Tibial nerve (tissue), 4 donors: ENCODE measurements around the gene MBOAT2. TPM values are rescaled to one million over a fixed set of nuclear protein-coding genes. Genes with fewer than 3 reads are reported as not detected.

ENCODE experiments used
- DNase-seq, 2 donors: peaks; one replicate each; pipeline ENCODE4 v3.0.0-alpha.2; 2019; ENCODE audit warnings: low spot score in 2 of 2
- H3K27ac ChIP-seq, 4 donors: fragments of 200-600 bp; sonication (generic) in 3 of 4; one replicate each; pipeline ENCODE4 v1.5.1; 2017 to 2019; ENCODE audit warnings: mild to moderate bottlenecking in 1 of 4
- H3K27me3 ChIP-seq, 2 donors: fragments of 200-600 bp; sonication (generic) in 1 of 2; one replicate each; pipeline versions ENCODE4 v1.5.1 to v1.6.0; 2017 to 2019
- H3K36me3 ChIP-seq, 3 donors: fragments of 200-600 bp; sonication (generic); one replicate each; pipeline ENCODE4 v1.5.1; 2018 to 2019
- H3K4me1 ChIP-seq, 4 donors: fragments of 200-600 bp; sonication (generic) in 3 of 4; one replicate each; pipeline ENCODE4 v1.5.1; 2017 to 2019
- H3K4me3 ChIP-seq, 4 donors: fragments of 200-600 bp; sonication (generic) in 3 of 4; one replicate each; pipeline ENCODE4 v1.5.1; 2017 to 2019; ENCODE audit warnings: mild to moderate bottlenecking in 1 of 4, moderate library complexity in 1 of 4
- H3K9me3 ChIP-seq, 4 donors: fragments of 200-600 bp; sonication (generic) in 3 of 4; one replicate each; pipeline ENCODE4 v1.5.1; 2017 to 2019
- EP300 ChIP-seq, 2 donors: sonication (generic); formaldehyde crosslinking; IDR thresholded peaks; one replicate each; pipeline ENCODE4 v1.6.1; 2017; ENCODE audit warnings: antibody characterized with exemption in 2 of 2, mild to moderate bottlenecking in 1 of 2
- POLR2A ChIP-seq, 2 donors: fragments of 450-650 bp; IDR thresholded peaks; one replicate each; pipeline ENCODE4 v1.6.1; 2017; ENCODE audit warnings: antibody characterized with exemption in 2 of 2, mild to moderate bottlenecking in 2 of 2, moderate library complexity in 2 of 2
- WGBS, 2 donors: methylation state at CpG; one replicate each; pipeline ENCODE4 v1.1.5; 2018; 5-methylcytosine and 5-hydroxymethylcytosine counted together
- total RNA-seq, 4 donors: library from RNA; depleted of rRNA; stranded (reverse); fragments of >200 nt; gene quantifications; one replicate each; pipeline ENCODE4 v1.1.0, GENCODE V29; 2016
- TF ChIP-seq, protein P1 (sequence below), 5 experiments: fragments of 200-600 bp in 3 of 5; fragments of 450-650 bp in 2 of 5; sonication (generic) in 3 of 5; IDR thresholded peaks; one replicate each; pipeline ENCODE4 v1.5.1; 2016 to 2019; ENCODE audit warnings: antibody characterized with exemption in 5 of 5, mild to moderate bottlenecking in 3 of 5, moderate library complexity in 2 of 5

The MBOAT2 gene
- total RNA-seq, 4 donors from 2014 or later, result 23.7 to 56.2 (median 45.5) TPM

DNA sequence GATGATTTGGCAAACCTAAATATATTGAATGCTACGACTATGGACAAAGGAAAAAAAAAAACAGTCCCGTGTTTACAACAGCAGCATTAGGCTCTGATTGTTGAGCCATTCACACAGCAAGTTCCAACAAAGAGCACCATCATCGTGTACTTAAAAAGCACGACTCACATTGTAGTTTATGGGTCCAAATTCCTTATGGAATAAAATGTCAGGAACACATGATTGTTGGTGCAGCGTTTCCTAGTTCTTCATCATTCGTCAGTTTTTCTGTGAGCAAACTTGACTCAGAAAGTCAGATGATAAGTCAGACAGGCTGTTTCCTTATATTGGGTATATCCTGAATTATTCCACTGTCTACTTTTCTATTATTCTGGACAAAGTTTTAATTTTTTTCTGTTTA lies 156.1 kb downstream of the MBOAT2 start:
- TF ChIP-seq POLR2A (IDR thresholded peaks at IDR 0.05) (no peak), EP300 (IDR thresholded peaks at IDR 0.05) (no peak)
- TF ChIP-seq, protein P1, sequence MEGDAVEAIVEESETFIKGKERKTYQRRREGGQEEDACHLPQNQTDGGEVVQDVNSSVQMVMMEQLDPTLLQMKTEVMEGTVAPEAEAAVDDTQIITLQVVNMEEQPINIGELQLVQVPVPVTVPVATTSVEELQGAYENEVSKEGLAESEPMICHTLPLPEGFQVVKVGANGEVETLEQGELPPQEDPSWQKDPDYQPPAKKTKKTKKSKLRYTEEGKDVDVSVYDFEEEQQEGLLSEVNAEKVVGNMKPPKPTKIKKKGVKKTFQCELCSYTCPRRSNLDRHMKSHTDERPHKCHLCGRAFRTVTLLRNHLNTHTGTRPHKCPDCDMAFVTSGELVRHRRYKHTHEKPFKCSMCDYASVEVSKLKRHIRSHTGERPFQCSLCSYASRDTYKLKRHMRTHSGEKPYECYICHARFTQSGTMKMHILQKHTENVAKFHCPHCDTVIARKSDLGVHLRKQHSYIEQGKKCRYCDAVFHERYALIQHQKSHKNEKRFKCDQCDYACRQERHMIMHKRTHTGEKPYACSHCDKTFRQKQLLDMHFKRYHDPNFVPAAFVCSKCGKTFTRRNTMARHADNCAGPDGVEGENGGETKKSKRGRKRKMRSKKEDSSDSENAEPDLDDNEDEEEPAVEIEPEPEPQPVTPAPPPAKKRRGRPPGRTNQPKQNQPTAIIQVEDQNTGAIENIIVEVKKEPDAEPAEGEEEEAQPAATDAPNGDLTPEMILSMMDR (IDR thresholded peaks at IDR 0.05), result no peak
- Histone ChIP-seq H3K4me1 (no peaks in the 10 kb centered on the region), H3K27ac (no peak overlapping the region), H3K9me3 (no peaks in the 10 kb centered on the region), H3K4me3 (no peak overlapping the region), H3K27me3 (no peaks in the 10 kb centered on the region), H3K36me3 (peaks cover 0 to 6% (median 0%) of the 10 kb centered on the region in 3 donors)
- no peak for DNase-seq
- WGBS, 2 donors, result 70 to 74% methylated on average over 6 of the region's 6 CpGs

DNA sequence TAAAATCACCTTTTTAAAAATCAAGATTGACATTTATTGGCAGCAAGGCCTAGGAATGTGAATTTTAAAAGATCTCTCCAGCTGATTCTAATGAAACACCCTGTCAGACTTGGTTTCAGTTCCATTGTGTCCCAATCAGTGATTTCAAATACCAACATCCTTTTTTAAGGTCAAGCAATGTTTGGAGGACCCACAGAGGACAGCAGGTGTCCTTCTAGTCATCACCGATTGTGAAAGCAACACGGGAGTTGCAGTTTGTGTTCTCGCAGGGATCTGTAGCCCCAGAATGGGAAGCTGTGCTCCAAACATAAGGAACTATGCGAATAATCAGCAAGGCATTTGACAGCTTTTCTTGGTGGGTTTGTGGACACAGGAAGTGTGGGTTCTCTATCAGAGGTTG lies 161.6 kb downstream of the MBOAT2 start:
- TF ChIP-seq POLR2A (IDR thresholded peaks at IDR 0.05), result no peak
- TF ChIP-seq, protein P1 (IDR thresholded peaks at IDR 0.05), result no peak
- no peak for TF ChIP-seq EP300 (IDR thresholded peaks at IDR 0.05)
- WGBS, 2 donors, result 83 to 88% methylated on average over 4 of the region's 4 CpGs
- Histone ChIP-seq H3K4me1 (peaks cover 0 to 5% (median 2%) of the 10 kb centered on the region in 4 donors), H3K9me3 (no peaks in the 10 kb centered on the region), H3K36me3 (no peaks in the 10 kb centered on the region), H3K4me3 (no peak overlapping the region), H3K27ac (no peak overlapping the region), H3K27me3 (no peaks in the 10 kb centered on the region)
- DNase-seq, result no peak

DNA sequence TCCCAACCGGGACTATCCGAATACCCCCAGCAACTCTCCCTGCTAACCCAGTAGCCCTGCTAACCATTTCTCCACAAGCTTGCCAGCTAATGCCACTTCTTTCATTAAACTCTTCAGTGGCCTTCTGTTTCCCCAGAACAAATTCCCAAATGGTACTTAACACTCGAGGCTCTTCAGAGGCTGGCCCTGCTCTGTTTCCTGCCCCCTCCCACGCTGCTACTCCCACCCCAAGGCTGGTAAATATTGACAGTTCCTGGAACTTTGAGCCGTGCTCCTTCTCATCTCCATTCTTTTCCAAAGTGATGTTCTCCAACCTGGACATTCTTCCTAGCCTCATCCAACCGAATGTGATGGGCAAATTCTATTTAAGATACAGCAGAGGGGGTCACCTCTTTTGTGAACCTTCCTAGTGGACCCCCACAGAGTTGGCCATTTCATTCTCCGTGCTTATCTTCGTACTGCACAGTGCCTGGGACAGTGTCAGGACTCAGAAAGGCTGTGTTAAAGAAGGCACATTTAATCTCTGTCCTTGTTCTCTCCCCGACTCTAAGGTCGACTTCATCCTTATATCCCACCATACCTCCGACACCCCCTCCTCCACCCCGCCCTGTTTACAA lies 162.9 kb downstream of the MBOAT2 start:
- Histone ChIP-seq H3K4me1 (peaks cover 0 to 15% (median 12%) of the 10 kb centered on the region in 4 donors), H3K9me3 (no peaks in the 10 kb centered on the region), H3K36me3 (no peaks in the 10 kb centered on the region), H3K27ac (no peak overlapping the region), H3K4me3 (no peak overlapping the region), H3K27me3 (no peaks in the 10 kb centered on the region)
- DNase-seq, result no peak
- WGBS, 2 donors, result 70 to 76% methylated on average over 11 to 12 of the region's 12 CpGs
- no peak for TF ChIP-seq EP300 (IDR thresholded peaks at IDR 0.05)
- TF ChIP-seq, protein P1 (IDR thresholded peaks at IDR 0.05), result no peak
- no peak for TF ChIP-seq POLR2A (IDR thresholded peaks at IDR 0.05)

DNA sequence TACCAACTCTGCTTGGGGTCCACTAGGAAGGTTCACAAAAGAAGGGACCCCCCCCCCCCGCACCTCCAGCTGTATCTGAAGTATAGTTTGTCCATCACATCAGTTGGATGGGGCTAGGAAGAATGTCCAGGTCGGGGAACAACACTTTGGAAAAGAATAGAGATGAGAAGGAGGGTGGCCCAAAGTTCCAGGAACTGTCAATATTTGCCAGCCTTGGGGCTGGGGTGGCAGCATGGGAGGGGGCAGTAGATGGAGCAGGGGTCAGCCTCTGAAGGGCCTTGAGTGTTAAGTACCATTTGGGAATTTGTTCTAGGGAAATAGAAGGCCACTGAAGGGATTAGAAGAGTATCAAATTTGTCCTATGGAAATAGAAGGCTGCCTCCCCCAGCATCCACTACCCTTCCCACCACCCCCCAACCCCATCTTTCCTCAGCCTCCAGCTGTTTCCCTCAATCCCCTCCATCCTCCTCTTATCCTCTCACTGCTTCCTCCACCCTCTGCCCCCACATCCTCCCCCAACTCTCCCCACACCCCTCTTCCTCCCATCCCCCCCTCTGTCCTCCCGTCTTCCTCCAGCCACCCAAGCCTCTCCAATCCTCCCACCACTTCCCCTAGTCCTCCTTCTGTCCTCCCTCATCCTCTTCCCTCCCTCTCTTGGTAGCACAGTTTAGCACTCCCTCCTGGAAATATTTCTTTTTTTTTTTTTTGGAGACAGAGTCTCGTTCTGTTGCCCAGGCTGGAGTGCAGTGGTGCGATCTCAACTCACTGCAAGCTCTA lies 164.1 kb downstream of the MBOAT2 start:
- TF ChIP-seq, protein P1 (IDR thresholded peaks at IDR 0.05), result no peak
- TF ChIP-seq EP300 (IDR thresholded peaks at IDR 0.05) (no peak), POLR2A (IDR thresholded peaks at IDR 0.05) (no peak)
- WGBS, 2 donors, result 75 to 76% methylated on average over 5 of the region's 5 CpGs
- Histone ChIP-seq H3K4me1 (peaks cover 0 to 27% (median 19%) of the 10 kb centered on the region in 4 donors), H3K9me3 (no peaks in the 10 kb centered on the region), H3K4me3 (no peak overlapping the region), H3K27me3 (no peaks in the 10 kb centered on the region), H3K36me3 (no peaks in the 10 kb centered on the region), H3K27ac (no peak overlapping the region)
- no peak for DNase-seq

DNA sequence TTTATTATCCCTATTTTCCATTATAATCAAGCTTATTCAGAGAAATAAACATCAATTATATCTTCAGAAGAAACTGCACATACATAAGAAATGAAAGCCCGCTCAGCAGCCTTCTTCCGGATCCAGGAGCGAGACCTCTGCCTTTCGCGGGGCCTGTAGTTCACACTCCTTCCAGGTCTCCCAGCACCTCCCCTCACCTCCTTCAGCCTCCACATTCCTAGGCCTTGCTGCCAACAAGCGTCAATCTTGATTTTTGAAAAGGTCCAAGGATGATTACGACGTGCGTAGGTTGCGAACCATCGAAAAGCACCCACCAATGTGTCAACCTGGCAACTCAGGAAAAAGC lies 165.7 kb downstream of the MBOAT2 start:
- H3K36me3 ChIP-seq, result no peaks in the 10 kb centered on the region
- peaks cover 0 to 40% (median 21%) of the 10 kb centered on the region in 4 donors for H3K4me1 ChIP-seq
- H3K9me3 ChIP-seq, result no peaks in the 10 kb centered on the region
- no peak for DNase-seq
- H3K4me3 ChIP-seq, result peak overlapping the region; percentile 66 to 99 (median 98)
- no peak for TF ChIP-seq POLR2A (IDR thresholded peaks at IDR 0.05)
- WGBS, 2 donors, result 69 to 71% methylated on average over 11 of the region's 11 CpGs
- H3K27me3 ChIP-seq, result no peaks in the 10 kb centered on the region
- peak overlapping the region in 2 of 4 donors; percentile 84 to 91 for H3K27ac ChIP-seq
